Measurements from ENCODE around the gene CCDC170.

DNA sequence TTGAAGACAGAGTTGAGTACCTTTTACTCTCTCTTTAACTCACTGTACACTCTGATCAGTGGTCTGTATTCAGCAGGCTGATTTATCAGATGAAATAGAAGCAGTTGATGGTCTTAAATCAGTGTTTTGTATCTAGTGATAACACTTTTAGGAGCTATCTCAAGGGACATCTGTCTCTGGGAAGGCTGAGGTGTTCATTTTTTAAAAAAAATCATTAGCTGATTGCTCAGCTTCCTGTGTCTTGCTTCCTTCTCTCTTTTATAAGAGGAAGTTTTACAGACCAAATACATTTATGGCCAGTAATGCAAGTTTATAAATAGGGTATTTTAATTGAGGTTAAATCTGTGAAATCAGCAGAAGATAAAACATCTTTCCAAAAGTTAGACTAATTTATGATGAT is 12.0 kb upstream of the CCDC170 start:
- TF ChIP-seq EZH2 (IDR thresholded peaks at IDR 0.05), result no peak
- TF ChIP-seq POLR2AphosphoS5 (IDR thresholded peaks at IDR 0.05; ENCODE audit: borderline replicate concordance, low read depth, low read length), result no peak
